ENCODE results near the gene ATAD3A.

Gene ATAD3A

DNA sequence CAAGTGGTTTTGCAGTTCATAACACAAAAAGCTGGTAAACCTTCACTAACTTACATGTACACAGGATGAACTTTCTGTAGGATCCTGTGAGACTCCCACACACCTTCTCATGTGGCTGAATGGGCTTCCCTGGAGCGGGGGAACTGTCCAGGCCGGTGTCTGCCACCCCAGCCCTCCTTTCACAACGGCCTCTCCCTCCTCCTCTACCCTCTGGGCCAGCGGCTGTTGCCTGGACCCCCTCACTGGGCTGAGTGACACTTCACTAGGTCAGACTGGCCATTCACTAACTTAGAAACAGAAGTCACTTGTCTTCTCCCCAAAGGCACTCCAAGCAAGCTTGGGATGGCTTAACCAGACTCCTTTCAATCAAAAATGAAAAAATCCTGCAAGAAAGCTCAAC is 46.6 kb downstream of the ATAD3A start:
- DNase-seq, result no peak

- DNase-seq, result no peak
These were observed 47.1 kb downstream of the ATAD3A start for GRCh38 chr1:1559066-1559465.

- no peak for DNase-seq
These were observed 48.2 kb downstream of the ATAD3A start for GRCh38 chr1:1560178-1560577.

DNA sequence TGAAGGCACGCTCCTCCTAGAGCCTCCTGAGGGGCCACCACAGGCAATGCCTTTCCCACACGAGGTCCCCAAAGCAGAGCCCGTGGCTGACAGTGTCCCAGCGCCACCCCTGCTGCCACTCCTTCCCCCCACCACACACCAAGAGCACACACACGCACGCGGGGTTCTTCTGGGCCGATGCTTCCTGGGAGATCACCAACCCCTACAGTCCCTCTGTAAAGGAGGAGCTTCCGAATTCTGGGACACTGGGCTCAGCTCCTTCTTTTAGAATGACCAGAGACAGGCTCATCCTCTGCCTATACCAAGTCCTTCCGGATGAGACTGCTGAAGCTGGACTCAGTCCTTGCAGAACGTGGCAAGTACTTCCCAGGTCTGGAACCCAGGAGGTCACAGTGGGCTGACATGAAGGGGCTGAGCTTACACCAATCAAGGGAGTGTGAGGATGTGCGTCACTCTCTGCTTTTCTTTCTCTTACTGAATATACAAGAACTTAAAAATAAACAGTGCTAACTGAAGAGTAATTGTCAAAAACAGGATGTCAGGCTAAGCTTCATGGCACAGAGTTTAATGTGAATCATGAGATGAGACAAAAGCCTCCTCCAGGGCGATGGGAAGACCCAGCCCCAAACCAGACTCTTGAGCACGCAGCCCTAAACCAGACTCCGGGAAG is 50.0 kb downstream of the ATAD3A start:
- no peak for DNase-seq

GRCh38 chr1:1562556-1563195 is 50.7 kb downstream of the ATAD3A start:
- no peak for DNase-seq

- no peak for DNase-seq
These were observed 51.7 kb downstream of the ATAD3A start for GRCh38 chr1:1563688-1564087.

DNA sequence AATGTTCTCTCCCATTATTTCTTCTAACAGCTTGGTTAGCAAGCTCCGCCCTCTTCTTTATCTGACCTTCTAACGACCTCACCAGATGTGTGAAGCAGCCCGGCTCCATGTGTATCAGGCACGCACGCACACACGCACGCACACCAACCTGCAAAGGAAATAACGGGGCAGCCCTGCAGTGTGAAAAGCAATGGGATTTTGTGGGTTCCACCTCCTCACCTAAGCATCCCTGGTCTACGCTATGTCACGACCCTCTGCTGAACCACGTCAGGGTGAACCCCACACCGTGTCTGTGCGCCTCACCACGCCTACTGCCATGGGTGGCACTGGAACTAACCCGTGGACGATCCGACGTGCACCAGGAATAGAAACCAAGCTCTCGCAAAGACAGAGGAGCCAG is 52.3 kb downstream of the ATAD3A start:
- DNase-seq, result no peak

DNA sequence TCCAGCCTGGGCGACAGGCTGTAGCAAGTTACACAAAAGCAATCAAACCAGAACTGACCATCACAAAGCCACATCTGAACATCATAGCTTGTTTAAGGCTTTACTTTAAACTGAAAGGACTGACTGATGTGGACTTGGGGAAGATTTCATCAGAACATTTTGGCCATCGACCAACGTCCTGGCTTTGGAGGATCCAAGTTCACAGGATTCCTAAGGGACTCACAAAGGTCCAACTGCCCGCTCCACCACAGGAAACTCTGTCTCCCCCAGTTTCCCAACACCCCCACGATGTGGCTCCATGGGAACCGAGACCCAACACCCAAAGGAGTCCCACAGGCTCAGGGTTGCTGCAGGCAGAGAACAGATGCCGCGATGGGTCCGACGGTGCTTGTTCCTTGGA is 53.4 kb downstream of the ATAD3A start:
- no peak for DNase-seq

- DNase-seq, result no peak
These were observed 55.4 kb downstream of the ATAD3A start for GRCh38 chr1:1567152-1567875.

DNA sequence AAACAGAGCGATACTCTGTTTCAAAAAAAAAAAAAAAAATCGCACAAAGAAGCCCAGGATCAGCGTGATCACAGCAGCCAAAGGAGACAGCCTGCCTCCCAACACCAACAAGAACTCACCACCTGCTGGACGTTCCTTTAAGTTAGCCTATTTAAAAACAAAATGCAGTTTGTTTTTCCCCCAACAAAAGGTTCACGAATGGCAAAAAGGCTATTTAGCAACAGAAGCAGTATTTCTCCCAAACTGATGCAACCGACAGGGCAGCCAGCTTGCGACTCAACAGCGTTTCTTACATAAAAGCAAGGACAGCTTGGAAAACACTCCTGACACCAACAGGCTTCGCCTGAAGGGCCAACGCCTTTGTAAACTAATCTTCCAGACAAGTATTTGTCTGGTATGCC is 55.9 kb downstream of the ATAD3A start:
- DNase-seq, result no peak

DNA sequence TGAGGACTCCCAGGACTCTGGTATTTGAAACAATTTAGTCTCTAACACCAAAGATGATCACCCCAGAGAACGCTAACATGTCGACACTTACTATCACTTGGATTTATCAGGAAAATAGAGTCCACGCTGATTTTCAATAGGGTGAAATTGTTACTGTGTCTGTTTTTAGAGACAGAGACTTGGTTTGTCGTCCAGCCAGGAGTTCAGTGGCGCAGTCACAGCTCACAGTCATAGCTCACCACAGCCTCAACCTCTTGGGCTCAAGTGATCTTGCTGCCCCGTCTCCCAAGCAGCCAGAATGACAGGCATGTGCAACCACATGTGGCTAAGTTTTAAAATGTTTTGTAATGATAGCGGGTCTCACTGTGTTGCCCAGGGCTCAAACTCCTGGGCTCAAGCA is 57.4 kb downstream of the ATAD3A start:
- no peak for DNase-seq

- peak; percentile 51 for DNase-seq
These were observed 62.1 kb downstream of the ATAD3A start for GRCh38 chr1:1573843-1574720.

- peak; percentile 84 for DNase-seq
These were observed 63.0 kb downstream of the ATAD3A start, which contains the start of gene SSU72 for GRCh38 chr1:1574721-1575537. Gene SSU72, minus strand, starts transcription at chr1:1574863. Its CDS starts 306 bp downstream, at chr1:1574557.

- no peak for DNase-seq
These were observed 65.5 kb downstream of the ATAD3A start for GRCh38 chr1:1577367-1578011.

GRCh38 chr1:1578371-1578940 is 66.5 kb downstream of the ATAD3A start:
- DNase-seq, result no peak

DNA sequence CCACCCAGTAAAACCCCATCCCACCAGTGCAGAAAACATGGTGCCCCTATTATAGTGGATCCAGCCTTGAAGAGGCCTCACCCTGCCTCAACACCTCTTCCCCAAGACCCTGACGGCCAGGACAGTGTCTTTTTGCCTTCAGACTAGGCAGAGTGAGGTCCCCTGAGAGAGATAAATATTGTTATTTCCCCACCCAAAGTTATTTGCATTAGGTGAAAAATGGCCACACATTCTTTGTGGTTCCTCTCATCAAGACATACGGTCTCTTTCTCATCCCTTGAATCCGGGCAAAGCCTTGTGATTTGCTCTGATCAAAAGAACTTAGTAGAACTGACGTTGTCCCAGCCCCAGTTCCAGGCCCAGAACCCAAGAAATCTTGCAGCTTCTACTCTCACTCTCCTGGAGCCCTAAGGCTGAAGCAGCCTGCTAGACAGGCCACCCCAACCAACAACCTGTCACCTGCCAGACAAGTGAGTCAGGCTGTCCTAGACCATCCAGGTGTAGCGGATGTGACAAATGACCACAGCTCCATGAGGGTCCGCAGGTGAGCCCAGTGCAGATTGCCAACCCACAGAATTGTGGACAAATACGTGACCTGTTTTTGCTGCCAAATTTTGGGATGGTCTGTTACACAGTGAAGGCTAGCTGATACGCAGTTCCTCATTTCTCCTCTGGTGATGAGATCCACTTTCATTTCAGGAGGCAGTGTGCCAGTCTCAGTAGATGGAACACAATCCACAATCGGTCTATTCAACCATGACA is 70.8 kb downstream of the ATAD3A start:
- no peak for DNase-seq

- no peak for DNase-seq
These were observed 71.5 kb downstream of the ATAD3A start for GRCh38 chr1:1583347-1584010.
